K562 (cell line): ENCODE results near the gene MGAT4C. TPM values are rescaled to one million over a fixed set of nuclear protein-coding genes. Genes with fewer than 3 reads are reported as not detected.

Source experiments
- ATAC-seq: fragments of 200-7000 bp; cut with Tn5 transposase; 3 replicates; pipeline ENCODE4 v1.9.1; 2020; ENCODE audit warnings: moderate library complexity
- BruUV-seq: library from RNA; stranded (reverse); fragments of 400-500 nt; replicated peaks from 2 replicates; lab custom pipeline; 2021; lab: Mats Ljungman, UMichigan
- CTCF ChIA-PET: fragments of 300-600 bp; formaldehyde crosslinking; extraction: SDS; loops from one replicate; lab custom pipeline; 2021; ENCODE audit warnings: low intra/inter-chr PET ratio; lab: Yijun Ruan, JAX
- POLR2A ChIA-PET: fragments of 300-600, 350-650 bp; sonication (Branson Sonifier 250); formaldehyde crosslinking; extraction: SDS; loops from one replicate; lab custom pipeline; 2021; ENCODE audit warnings: antibody characterized with exemption, inconsistent platforms; lab: Yijun Ruan, JAX
- DNase-seq, 4 experiments: peaks; one replicate each; pipeline versions ENCODE4 v3.0.0 to v3.0.0-alpha.2; 2011 to 2018; ENCODE audit warnings: low spot score in 3 of 4, mixed read lengths in 3 of 4; ENCODE audit errors: extremely low read depth in 1 of 4
- FAIRE-seq: peaks from 2 replicates; lab custom pipeline; 2011; peaks lifted over from hg19 to GRCh38; lab: Jason Lieb, UNC
- H2AFZ ChIP-seq: 2 replicates; pipeline ENCODE4 v1.6.0; 2011; ENCODE audit warnings: low read depth, low read length, control low read depth, inconsistent platforms
- H3K27ac ChIP-seq: fragments of 200-600 bp; 3 replicates; pipeline ENCODE4 v1.8.0; 2011; ENCODE audit warnings: low read depth, mild to moderate bottlenecking, control low read depth, inconsistent platforms, low read length, moderate library complexity, mixed read lengths; ENCODE audit errors: extremely low read depth
- H3K27me3 ChIP-seq, 2 experiments: fragments of 300-600 bp in 1 of 2; 2 replicates in 1 of 2; 3 replicates in 1 of 2; pipeline versions ENCODE4 v1.6.0 to v1.8.0; 2011; ENCODE audit warnings: inconsistent platforms in 2 of 2, low read length in 2 of 2, mild to moderate bottlenecking in 1 of 2, mixed read lengths in 1 of 2, moderate library complexity in 1 of 2; ENCODE audit not compliant: control insufficient read depth in 2 of 2, insufficient read depth in 2 of 2
- H3K36me3 ChIP-seq: fragments of 300-600 bp; 3 replicates; pipeline ENCODE4 v1.8.0; 2011; ENCODE audit warnings: mild to moderate bottlenecking, low read length, inconsistent platforms; ENCODE audit not compliant: control insufficient read depth, insufficient read depth
- H3K4me1 ChIP-seq, 2 experiments: fragments of 200-600 bp in 1 of 2; replicated peaks in 1 of 2; 2 replicates in 1 of 2; 3 replicates in 1 of 2; pipeline versions ENCODE4 v1.5.1 to v1.8.0; 2011; ENCODE audit warnings: inconsistent platforms in 2 of 2, low read length in 2 of 2, mild to moderate bottlenecking in 1 of 2, mixed read lengths in 1 of 2, moderate library complexity in 1 of 2; ENCODE audit not compliant: control insufficient read depth in 2 of 2, insufficient read depth in 2 of 2
- H3K4me2 ChIP-seq: 2 replicates; pipeline ENCODE4 v1.6.1; 2011; ENCODE audit warnings: low read length, control low read depth, inconsistent platforms, mixed read lengths; ENCODE audit not compliant: insufficient read depth
- H3K4me3 ChIP-seq: fragments of 200-600 bp; sonication (generic), shearing (Covaris generic); 2 replicates; pipeline ENCODE4 v1.5.1; 2016; ENCODE audit warnings: control low read depth, inconsistent platforms
- H3K79me2 ChIP-seq: fragments of 200-600 bp; 3 replicates; pipeline ENCODE4 v1.8.0; 2011; ENCODE audit warnings: low read length, inconsistent platforms; ENCODE audit not compliant: control insufficient read depth, insufficient read depth
- H3K9ac ChIP-seq, 2 experiments: 2 replicates each; pipeline versions ENCODE4 v1.6.0 to v1.6.1; 2011; ENCODE audit warnings: low read depth in 2 of 2, low read length in 2 of 2, control low read depth in 1 of 2, inconsistent platforms in 1 of 2, mild to moderate bottlenecking in 1 of 2, mixed read lengths in 1 of 2; ENCODE audit not compliant: insufficient read depth in 1 of 2
- H3K9me1 ChIP-seq: one replicate; pipeline ENCODE4 v1.6.0; 2011; ENCODE audit warnings: inconsistent platforms, mild to moderate bottlenecking, low read length, moderate library complexity; ENCODE audit not compliant: control insufficient read depth, insufficient read depth
- H3K9me3 ChIP-seq: replicated peaks from 2 replicates; pipeline ENCODE4 v1.5.1; 2011; ENCODE audit warnings: low read depth, low read length, inconsistent platforms; ENCODE audit not compliant: control insufficient read depth, insufficient read depth
- H4K20me1 ChIP-seq: replicated peaks from 2 replicates; pipeline ENCODE4 v1.6.1; 2011; ENCODE audit warnings: low read length, inconsistent platforms, mixed read lengths; ENCODE audit not compliant: control insufficient read depth, insufficient read depth
- ATF2 ChIP-seq: sonication (generic); formaldehyde crosslinking; IDR thresholded peaks from 2 replicates; pipeline ENCODE4 v1.8.1; 2022; ENCODE audit warnings: missing genetic modification reagents
- CREB3 ChIP-seq: fragments of 450-650 bp; conservative IDR thresholded peaks from 2 replicates; pipeline ENCODE4 v1.6.1; 2016; ENCODE audit warnings: missing genetic modification characterization, low read depth, mild to moderate bottlenecking, missing compliant biosample characterization, moderate library complexity
- DDX20 ChIP-seq: fragments of 450-650 bp; IDR thresholded peaks from 2 replicates; pipeline ENCODE4 v1.6.1; 2016; ENCODE audit warnings: missing genetic modification characterization, low read depth, mild to moderate bottlenecking, missing compliant biosample characterization, moderate library complexity
- DMBX1 ChIP-seq: fragments of 250-450 bp; sonication (Bioruptor Pico); IDR thresholded peaks from 2 replicates; pipeline ENCODE4 v1.8.0; 2022; ENCODE audit warnings: inconsistent platforms, mild to moderate bottlenecking, moderate library complexity, borderline replicate concordance
- ETV5 ChIP-seq: sonication (generic); formaldehyde crosslinking; IDR thresholded peaks from 2 replicates; pipeline ENCODE4 v1.4.0; 2020; ENCODE audit warnings: low read depth, mild to moderate bottlenecking, missing genetic modification reagents
- GTF2A2 ChIP-seq: IDR thresholded peaks from 2 replicates; pipeline ENCODE4 v1.6.1; 2016; ENCODE audit warnings: mild to moderate bottlenecking, missing genetic modification characterization, missing compliant biosample characterization
- KLF1 ChIP-seq: fragments of 450-650 bp; IDR thresholded peaks from 2 replicates; pipeline ENCODE4 v1.6.1; 2016; ENCODE audit warnings: missing genetic modification characterization, missing compliant biosample characterization
- NKRF ChIP-seq: fragments of 450-650 bp; IDR thresholded peaks from 2 replicates; pipeline ENCODE4 v1.6.1; 2016; ENCODE audit warnings: borderline replicate concordance
- NR1H2 ChIP-seq: sonication (generic); formaldehyde crosslinking; IDR thresholded peaks from 2 replicates; pipeline ENCODE4 v1.4.0; 2020; ENCODE audit warnings: mild to moderate bottlenecking, missing genetic modification reagents
- SIN3B ChIP-seq: fragments of 450-650 bp; IDR thresholded peaks from 2 replicates; pipeline ENCODE4 v1.6.1; 2017; ENCODE audit warnings: low read depth, mild to moderate bottlenecking, moderate library complexity
- SREBF1 ChIP-seq: fragments of 150-350 bp; IDR thresholded peaks from 2 replicates; pipeline ENCODE4 v1.6.1; 2014; ENCODE audit warnings: antibody characterized with exemption, low read depth, low read length, borderline replicate concordance
- STAT6 ChIP-seq: sonication (generic); formaldehyde crosslinking; IDR thresholded peaks from 2 replicates; pipeline ENCODE4 v1.8.1; 2023; ENCODE audit warnings: mild to moderate bottlenecking, missing genetic modification reagents
- ZNF23 ChIP-seq: fragments of 250-450 bp; sonication (Bioruptor Pico); IDR thresholded peaks from 2 replicates; pipeline ENCODE4 v1.4.0; 2020; ENCODE audit warnings: mild to moderate bottlenecking
- ZNF780A ChIP-seq: fragments of 250-450 bp; sonication (Bioruptor Pico); IDR thresholded peaks from 2 replicates; pipeline ENCODE4 v1.5.0; 2021; ENCODE audit warnings: mild to moderate bottlenecking
- WGBS: fragments of 100-300 bp; shearing (Covaris generic); methylation state at CpG from one replicate; pipeline ENCODE4 v1.1.6; 2016; ENCODE audit warnings: low coverage, mixed read lengths; ENCODE audit not compliant: insufficient coverage; ENCODE audit errors: missing lambda C conversion rate; 5-methylcytosine and 5-hydroxymethylcytosine counted together
- in situ Hi-C: fragments of 300-500 bp; cut with MboI; formaldehyde crosslinking; loops from 4 replicates; pipeline ENCODE4 v1.15.0; 2018; ENCODE audit warnings: inconsistent platforms, mixed read lengths
- intact Hi-C: fragments of 100-400 bp; cut with micrococcal nuclease; formaldehyde crosslinking; loops from 2 replicates; pipeline ENCODE4 v1.14.2; 2022
- polyA plus RNA-seq, 8 experiments: library from polyadenylated mRNA; depleted of rRNA in 4 of 8; stranded (reverse) in 5 of 8; unstranded in 3 of 8; fragments of >200 nt; fragmentation: Nextera tagmentation in 2 of 8; fragmentation: Illumina TruSeq in 1 of 8; extraction: Ambion mirVana in 2 of 8; extraction: Trizol in 1 of 8; gene quantifications; 2 replicates each; pipeline versions ENCODE4 v1.2.1 to v1.2.3, GENCODE V29; 2011 to 2014; ENCODE audit warnings: inconsistent platforms in 1 of 8, missing spikeins in 1 of 8
- total RNA-seq, 7 experiments: library from RNA; depleted of rRNA in 6 of 7; stranded (reverse); fragments of >200 nt in 6 of 7; fragmentation: Illumina TruSeq in 2 of 7; extraction: Trizol in 2 of 7; gene quantifications; 2 replicates each; pipeline versions ENCODE4 v1.2.1 to v1.2.3, GENCODE V29; 2011 to 2021; ENCODE audit warnings: low replicate concordance in 1 of 7

The MGAT4C gene
- total and polyA plus RNA-seq, 9 of the 15 experiments (the other 6 are each of a cell fraction or from before 2014, with no cell fraction given): not detected

- TF ChIP-seq ATF2: no peak
Measured at GRCh38 chr12:86196465-86196864, 59.7 kb downstream of the MGAT4C start (continued).

GRCh38 chr12:86194721-86195120 lies 61.5 kb downstream of the MGAT4C start:
- BruUV-seq: no TSS peak
- H3K4me1 ChIP-seq: no peaks in the 10 kb centered on the region
- H3K27me3 ChIP-seq: no peaks in the 10 kb centered on the region
- H3K27ac ChIP-seq: no peak overlapping the region
- H3K36me3 ChIP-seq: no peaks in the 10 kb centered on the region
- no peak overlapping the region for H2AFZ ChIP-seq
- H3K9me1 ChIP-seq: no peaks in the 10 kb centered on the region
- ATAC-seq (no peak), DNase-seq (no peak), FAIRE-seq (no peak)
- 0% methylated on average over 2 of the region's 2 CpGs for WGBS
- CTCF ChIA-PET: no interaction called here
- no peaks in the 10 kb centered on the region for H4K20me1 ChIP-seq
- H3K79me2 ChIP-seq: no peaks in the 10 kb centered on the region
- H3K4me2 ChIP-seq: no peak overlapping the region
- no peak overlapping the region for H3K9ac ChIP-seq
- H3K4me3 ChIP-seq: no peak overlapping the region
- in situ Hi-C loops (no loop called here), intact Hi-C loops (no loop called here)
- H3K9me3 ChIP-seq: peaks cover under 1% of the 10 kb centered on the region; the same call in 1 of the 2 replicates
- POLR2A ChIA-PET: no interaction called here
- TF ChIP-seq DMBX1 (CRISPR knock-in tag) (no peak), CREB3 (no peak), NR1H2 (CRISPR knock-in tag) (no peak), ETV5 (CRISPR knock-in tag) (no peak), ZNF780A (CRISPR knock-in tag) (no peak), KLF1 (no peak), NKRF (no peak), STAT6 (CRISPR knock-in tag) (no peak), SREBF1 (no peak), DDX20 (tag) (no peak), ZNF23 (no peak), GTF2A2 (no peak), SIN3B (no peak)
